Measurements from ENCODE around the gene IKZF3. TPM values are rescaled to one million over a fixed set of nuclear protein-coding genes. Genes with fewer than 3 reads are reported as not detected.

IKZF3 gene
- total RNA-seq, 2 donors from 2014 or later = 0.37 to 0.51 TPM

- no peaks in the 10 kb centered on the region for H3K36me3 ChIP-seq
- TF ChIP-seq CTCF (IDR thresholded peaks at IDR 0.05) = no peak
- DNase-seq (ENCODE audit: low spot score) = no peak
- H3K9me3 ChIP-seq = no peaks in the 10 kb centered on the region
- H3K27ac ChIP-seq = no peak overlapping the region
- H3K4me3 ChIP-seq = no peak overlapping the region
- peaks cover 0 to 4% of the 10 kb centered on the region in 2 donors for H3K27me3 ChIP-seq
- H3K4me1 ChIP-seq = no peaks in the 10 kb centered on the region
These were observed 82.3 kb downstream of the IKZF3 start for GRCh38 chr17:39781861-39782213.

- DNase-seq (ENCODE audit: low spot score) = no peak
- Histone ChIP-seq H3K27me3 (peaks cover 0 to 4% of the 10 kb centered on the region in 2 donors), H3K4me3 (no peak overlapping the region), H3K4me1 (no peaks in the 10 kb centered on the region), H3K9me3 (no peaks in the 10 kb centered on the region), H3K36me3 (no peaks in the 10 kb centered on the region), H3K27ac (no peak overlapping the region)
- TF ChIP-seq CTCF (IDR thresholded peaks at IDR 0.05) = no peak
These were observed 82.9 kb downstream of the IKZF3 start for GRCh38 chr17:39781031-39781860.

GRCh38 chr17:39777534-39778365 is 86.4 kb downstream of the IKZF3 start:
- H3K9me3 ChIP-seq = no peaks in the 10 kb centered on the region
- no peak overlapping the region for H3K27ac ChIP-seq
- DNase-seq (ENCODE audit: low spot score) = no peak
- no peak for TF ChIP-seq CTCF (IDR thresholded peaks at IDR 0.05)
- H3K4me3 ChIP-seq = no peak overlapping the region
- peaks cover 4% of the 10 kb centered on the region in 2 donors for H3K27me3 ChIP-seq
- H3K36me3 ChIP-seq = no peaks in the 10 kb centered on the region
- no peaks in the 10 kb centered on the region for H3K4me1 ChIP-seq

GRCh38 chr17:39776252-39776651 is 87.9 kb downstream of the IKZF3 start:
- no peak for TF ChIP-seq CTCF (IDR thresholded peaks at IDR 0.05)
- no peak overlapping the region for H3K4me3 ChIP-seq
- H3K9me3 ChIP-seq = no peaks in the 10 kb centered on the region
- DNase-seq (ENCODE audit: low spot score) = no peak
- peaks cover 4% of the 10 kb centered on the region in 2 donors for H3K27me3 ChIP-seq
- no peak overlapping the region for H3K27ac ChIP-seq
- no peaks in the 10 kb centered on the region for H3K4me1 ChIP-seq
- no peaks in the 10 kb centered on the region for H3K36me3 ChIP-seq

- Histone ChIP-seq H3K9me3 (no peaks in the 10 kb centered on the region), H3K27ac (no peak overlapping the region), H3K4me3 (no peak overlapping the region)
These were observed 89.1 kb downstream of the IKZF3 start for GRCh38 chr17:39775031-39775430.

More at GRCh38 chr17:39775031-39775430, 89.1 kb downstream of the IKZF3 start:
- Histone ChIP-seq H3K36me3 (no peaks in the 10 kb centered on the region), H3K4me1 (no peaks in the 10 kb centered on the region), H3K27me3 (peaks cover 4% of the 10 kb centered on the region in 2 donors)
- DNase-seq (ENCODE audit: low spot score) = no peak
- no peak for TF ChIP-seq CTCF (IDR thresholded peaks at IDR 0.05)

Measured in right atrium auricular region (tissue), 2 donors.